ENCODE measurements around the gene MYD88.

DNA sequence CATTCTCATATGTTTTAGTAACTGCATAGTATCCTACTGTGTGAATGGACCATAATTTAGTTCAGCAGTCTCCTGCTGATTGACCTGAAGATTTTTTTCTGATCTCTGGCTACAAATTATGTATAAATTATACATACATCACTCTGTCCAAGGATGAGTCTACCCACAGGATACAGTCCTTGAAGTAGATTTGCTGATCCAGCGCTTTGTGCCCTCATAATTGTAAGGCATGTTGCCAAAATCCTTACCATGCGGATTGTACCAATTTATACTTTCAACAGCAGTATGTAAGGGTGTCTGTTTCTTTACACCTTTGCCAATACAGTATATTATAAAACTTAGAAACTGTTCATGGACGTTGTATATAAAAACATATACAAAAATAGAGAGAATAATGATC is 48.0 kb upstream of the MYD88 start:
- TF ChIP-seq ZBTB7A (IDR thresholded peaks at IDR 0.05; ENCODE audit: low read depth) (no peak), RAD21 (IDR thresholded peaks at IDR 0.05; ENCODE audit: low read depth) (no peak), NFIC (IDR thresholded peaks at IDR 0.05) (no peak), YY1 (IDR thresholded peaks at IDR 0.05; ENCODE audit: low read depth) (no peak), EP300 (IDR thresholded peaks at IDR 0.05; ENCODE audit: borderline replicate concordance) (no peak), TAF1 (IDR thresholded peaks at IDR 0.05; ENCODE audit: low read depth) (no peak)
- TF ChIP-seq, protein P1, sequence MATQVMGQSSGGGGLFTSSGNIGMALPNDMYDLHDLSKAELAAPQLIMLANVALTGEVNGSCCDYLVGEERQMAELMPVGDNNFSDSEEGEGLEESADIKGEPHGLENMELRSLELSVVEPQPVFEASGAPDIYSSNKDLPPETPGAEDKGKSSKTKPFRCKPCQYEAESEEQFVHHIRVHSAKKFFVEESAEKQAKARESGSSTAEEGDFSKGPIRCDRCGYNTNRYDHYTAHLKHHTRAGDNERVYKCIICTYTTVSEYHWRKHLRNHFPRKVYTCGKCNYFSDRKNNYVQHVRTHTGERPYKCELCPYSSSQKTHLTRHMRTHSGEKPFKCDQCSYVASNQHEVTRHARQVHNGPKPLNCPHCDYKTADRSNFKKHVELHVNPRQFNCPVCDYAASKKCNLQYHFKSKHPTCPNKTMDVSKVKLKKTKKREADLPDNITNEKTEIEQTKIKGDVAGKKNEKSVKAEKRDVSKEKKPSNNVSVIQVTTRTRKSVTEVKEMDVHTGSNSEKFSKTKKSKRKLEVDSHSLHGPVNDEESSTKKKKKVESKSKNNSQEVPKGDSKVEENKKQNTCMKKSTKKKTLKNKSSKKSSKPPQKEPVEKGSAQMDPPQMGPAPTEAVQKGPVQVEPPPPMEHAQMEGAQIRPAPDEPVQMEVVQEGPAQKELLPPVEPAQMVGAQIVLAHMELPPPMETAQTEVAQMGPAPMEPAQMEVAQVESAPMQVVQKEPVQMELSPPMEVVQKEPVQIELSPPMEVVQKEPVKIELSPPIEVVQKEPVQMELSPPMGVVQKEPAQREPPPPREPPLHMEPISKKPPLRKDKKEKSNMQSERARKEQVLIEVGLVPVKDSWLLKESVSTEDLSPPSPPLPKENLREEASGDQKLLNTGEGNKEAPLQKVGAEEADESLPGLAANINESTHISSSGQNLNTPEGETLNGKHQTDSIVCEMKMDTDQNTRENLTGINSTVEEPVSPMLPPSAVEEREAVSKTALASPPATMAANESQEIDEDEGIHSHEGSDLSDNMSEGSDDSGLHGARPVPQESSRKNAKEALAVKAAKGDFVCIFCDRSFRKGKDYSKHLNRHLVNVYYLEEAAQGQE (IDR thresholded peaks at IDR 0.05; ENCODE audit: low read depth) = no peak
- TF ChIP-seq, protein P2, sequence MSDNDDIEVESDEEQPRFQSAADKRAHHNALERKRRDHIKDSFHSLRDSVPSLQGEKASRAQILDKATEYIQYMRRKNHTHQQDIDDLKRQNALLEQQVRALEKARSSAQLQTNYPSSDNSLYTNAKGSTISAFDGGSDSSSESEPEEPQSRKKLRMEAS (IDR thresholded peaks at IDR 0.05) = no peak
